Body of pancreas (tissue), 4 donors: ENCODE measurements around the gene CNTNAP2. TPM values are rescaled to one million over a fixed set of nuclear protein-coding genes. Genes with fewer than 3 reads are reported as not detected.

Experiments used
- ATAC-seq: fragments of 150-250 bp; one replicate; pipeline ENCODE4 v1.9.1; 2016
- DNase-seq, 4 donors: peaks; one replicate each; pipeline ENCODE4 v3.0.0-alpha.2; 2019
- H3K27ac ChIP-seq, 4 donors: fragments of 200-600 bp; sonication (generic); 1 replicate in 3 of 4; 2 replicates in 1 of 4; pipeline versions ENCODE4 v1.5.1 to v1.6.1; 2016 to 2019; ENCODE audit warnings: mild to moderate bottlenecking in 1 of 4, mixed read lengths in 1 of 4, moderate library complexity in 1 of 4
- H3K27me3 ChIP-seq, 2 donors: fragments of 200-600 bp; sonication (generic); one replicate each; pipeline ENCODE4 v1.6.0; 2016; ENCODE audit warnings: mild to moderate bottlenecking in 1 of 2
- H3K36me3 ChIP-seq, 2 donors: fragments of 200-600 bp; sonication (generic); replicated peaks in 1 of 2; 2 replicates each; pipeline ENCODE4 v1.5.1; 2016; ENCODE audit warnings: low read depth in 2 of 2; ENCODE audit not compliant: insufficient read depth in 1 of 2
- H3K4me1 ChIP-seq: fragments of 200-600 bp; sonication (generic); one replicate; pipeline ENCODE4 v1.6.0; 2016
- H3K4me3 ChIP-seq, 2 donors: fragments of 200-600 bp; sonication (generic); 1 replicate in 1 of 2; 2 replicates in 1 of 2; pipeline ENCODE4 v1.5.1; 2016 to 2019
- H3K9me3 ChIP-seq, 3 donors: fragments of 200-600 bp; sonication (generic); 1 replicate in 2 of 3; 2 replicates in 1 of 3; pipeline ENCODE4 v1.5.1; 2016
- CTCF ChIP-seq, 7 experiments: fragments of 450-650 bp in 4 of 7; fragments of 200-600 bp in 3 of 7; sonication (generic) in 3 of 7; IDR thresholded peaks; one replicate each; pipeline ENCODE4 v1.5.1; 2016 to 2019; ENCODE audit warnings: antibody characterized with exemption in 7 of 7
- POLR2A ChIP-seq, 3 donors: fragments of 450-650 bp; IDR thresholded peaks; one replicate each; pipeline ENCODE4 v1.6.1; 2016; ENCODE audit warnings: antibody characterized with exemption in 3 of 3, mild to moderate bottlenecking in 2 of 3
- WGBS, 2 donors: methylation state at CpG; one replicate each; pipeline ENCODE4 v1.1.5; 2017; 5-methylcytosine and 5-hydroxymethylcytosine counted together
- intact Hi-C: fragments of 100-400 bp; cut with DNase I; formaldehyde crosslinking; loops from one replicate; pipeline ENCODE4 v1.15.1; 2023
- total RNA-seq, 2 donors: library from RNA; depleted of rRNA; stranded (reverse); fragments of >200 nt; gene quantifications; one replicate each; pipeline ENCODE4 v1.1.0, GENCODE V29; 2016

Gene CNTNAP2
- total RNA-seq, 2 donors from 2014 or later = 1.0 TPM; not detected in 1

- ATAC-seq (no peak), DNase-seq (no peak)
- intact Hi-C loops = no loop called here
- Histone ChIP-seq H3K27ac (no peak overlapping the region), H3K4me1 (peaks cover 13% of the 10 kb centered on the region), H3K36me3 (no peaks in the 10 kb centered on the region), H3K9me3 (no peaks in the 10 kb centered on the region), H3K4me3 (no peak overlapping the region), H3K27me3 (no peaks in the 10 kb centered on the region)
- WGBS, 2 donors = 77 to 89% methylated on average over 5 of the region's 5 CpGs
- no peak for TF ChIP-seq POLR2A (IDR thresholded peaks at IDR 0.05)
- TF ChIP-seq CTCF (IDR thresholded peaks at IDR 0.05) = no peak
Measured at GRCh38 chr7:146772601-146773000, 656.0 kb downstream of the CNTNAP2 start.

GRCh38 chr7:146773506-146773905 lies 656.9 kb downstream of the CNTNAP2 start:
- no peak overlapping the region for H3K27ac ChIP-seq
- intact Hi-C loops = no loop called here

GRCh38 chr7:146781352-146782116 lies 664.9 kb downstream of the CNTNAP2 start:
- H3K27ac ChIP-seq = no peak overlapping the region
- intact Hi-C loops = no loop called here
- no peaks in the 10 kb centered on the region for H3K27me3 ChIP-seq
- TF ChIP-seq CTCF (IDR thresholded peaks at IDR 0.05) (no peak), POLR2A (IDR thresholded peaks at IDR 0.05) (no peak)
- no peak overlapping the region for H3K4me3 ChIP-seq
- H3K9me3 ChIP-seq = no peaks in the 10 kb centered on the region
- 83 to 92% methylated on average over 12 of the region's 12 CpGs for WGBS, 2 donors
- no peaks in the 10 kb centered on the region for H3K4me1 ChIP-seq
- ATAC-seq = no peak
- H3K36me3 ChIP-seq = no peaks in the 10 kb centered on the region
- no peak for DNase-seq

More at GRCh38 chr7:146773506-146773905, 656.9 kb downstream of the CNTNAP2 start:
- no peak for DNase-seq
- TF ChIP-seq POLR2A (IDR thresholded peaks at IDR 0.05) = no peak
- TF ChIP-seq CTCF (IDR thresholded peaks at IDR 0.05) = no peak
- H3K9me3 ChIP-seq = no peaks in the 10 kb centered on the region
- WGBS, 2 donors = 95 to 96% methylated on average over 5 of the region's 5 CpGs
- no peaks in the 10 kb centered on the region for H3K36me3 ChIP-seq
- peaks cover 8% of the 10 kb centered on the region for H3K4me1 ChIP-seq
- no peak overlapping the region for H3K4me3 ChIP-seq
- no peaks in the 10 kb centered on the region for H3K27me3 ChIP-seq
- no peak for ATAC-seq

GRCh38 chr7:146787266-146787665 lies 670.7 kb downstream of the CNTNAP2 start:
- Histone ChIP-seq H3K9me3 (no peaks in the 10 kb centered on the region), H3K4me1 (no peaks in the 10 kb centered on the region), H3K4me3 (no peak overlapping the region), H3K27ac (no peak overlapping the region), H3K36me3 (no peaks in the 10 kb centered on the region), H3K27me3 (no peaks in the 10 kb centered on the region)
- ATAC-seq (no peak), DNase-seq (no peak)
- intact Hi-C loops = no loop called here
- WGBS, 2 donors = 81 to 87% methylated on average over 18 of the region's 18 CpGs
- no peak for TF ChIP-seq POLR2A (IDR thresholded peaks at IDR 0.05)
- TF ChIP-seq CTCF (IDR thresholded peaks at IDR 0.05) = no peak

GRCh38 chr7:146788008-146788407 lies 671.4 kb downstream of the CNTNAP2 start:
- 89 to 91% methylated on average over 11 to 14 of the region's 15 CpGs for WGBS, 2 donors

More at GRCh38 chr7:146788008-146788407, 671.4 kb downstream of the CNTNAP2 start:
- Histone ChIP-seq H3K27ac (no peak overlapping the region), H3K4me3 (no peak overlapping the region), H3K27me3 (no peaks in the 10 kb centered on the region), H3K36me3 (no peaks in the 10 kb centered on the region), H3K9me3 (no peaks in the 10 kb centered on the region), H3K4me1 (no peaks in the 10 kb centered on the region)
- no peak for DNase-seq
- intact Hi-C loops = no loop called here
- TF ChIP-seq CTCF (IDR thresholded peaks at IDR 0.05) = no peak
- no peak for TF ChIP-seq POLR2A (IDR thresholded peaks at IDR 0.05)
- no peak for ATAC-seq
